AG04449 (cell line): ENCODE measurements around the gene PPP1CA.
A peak's percentile ranks its signal among the peaks of the same experiment; 100 is the strongest.

Experiments
- CTCF ChIA-PET: fragments of 350-600 bp; formaldehyde crosslinking; extraction: SDS; loops from one replicate; lab custom pipeline; 2021; ENCODE audit warnings: antibody characterized with exemption; lab: Yijun Ruan, JAX
- POLR2A ChIA-PET: fragments of 400-600, 350-600 bp; formaldehyde crosslinking; extraction: SDS; loops from one replicate; lab custom pipeline; 2020; ENCODE audit warnings: antibody characterized with exemption, inconsistent platforms; lab: Yijun Ruan, JAX
- DNase-seq: peaks from one replicate; pipeline ENCODE4 v3.0.0-alpha.2; 2010; ENCODE audit warnings: low read depth, low spot score
- H3K4me3 ChIP-seq: 2 replicates; pipeline ENCODE4 v1.5.1; 2011; ENCODE audit warnings: low read depth, mild to moderate bottlenecking, control low read depth, low read length
- CTCF ChIP-seq: IDR thresholded peaks from one replicate; pipeline ENCODE4 v1.5.1; 2011; ENCODE audit warnings: mild to moderate bottlenecking, moderate library complexity, low read length, control low read depth, inconsistent platforms; ENCODE audit not compliant: insufficient read depth; ENCODE audit errors: missing control alignments

PPP1CA gene

GRCh38 chr11:67393990-67394389 is 7.7 kb downstream of the PPP1CA start:
- ChIA-PET POLR2A (no interaction called here), CTCF (interaction anchor here (47.5 kb wide), 1 partner anchor 25 kb away, joined by 2108 read pairs; the partner anchor contains the start of genes CLCF1 and POLD4)
- TF ChIP-seq CTCF, result no peak

GRCh38 chr11:67393437-67393836 is 8.2 kb downstream of the PPP1CA start:
- no peak for TF ChIP-seq CTCF
- CTCF ChIA-PET, result interaction anchor here (47.5 kb wide), 1 partner anchor 24 kb away, joined by 2108 read pairs; the partner anchor contains the start of genes CLCF1 and POLD4
- no peak for DNase-seq
- POLR2A ChIA-PET, result no interaction called here
- H3K4me3 ChIP-seq, result no peak overlapping the region

More at GRCh38 chr11:67393990-67394389, 7.7 kb downstream of the PPP1CA start:
- no peak for DNase-seq
- H3K4me3 ChIP-seq, result no peak overlapping the region

- peak overlapping the region; percentile 95 for H3K4me3 ChIP-seq
- ChIA-PET CTCF (interaction anchor here (0.6 to 47.5 kb wide), 7 partner anchors 9 to 130 kb away, joined by 3 to 2108 read pairs (median 5); partner anchors contain the start of genes CLCF1, PITPNM1, POLD4 and PPP1CA), POLR2A (interaction anchor here (0.8 to 2.5 kb wide), 4 partner anchors 9 to 39 kb away, joined by 3 to 31 read pairs (median 4); partner anchors contain the start of genes POLD4 and PPP1CA)
- no peak for DNase-seq
- no peak for TF ChIP-seq CTCF
Measured at GRCh38 chr11:67392183-67392715, 9.4 kb downstream of the PPP1CA start.

- POLR2A ChIA-PET, result interaction anchor here (0.7 to 2.5 kb wide), 7 partner anchors 9 to 116 kb away, joined by 3 to 31 read pairs (median 3); partner anchors contain the start of genes POLD4 and PPP1CA
- DNase-seq, result no peak
- CTCF ChIA-PET, result interaction anchor here (0.6 to 47.5 kb wide), 8 partner anchors 10 to 130 kb away, joined by 3 to 2108 read pairs (median 4); partner anchors contain the start of genes CLCF1, PITPNM1, POLD4 and PPP1CA
- peak within 1 kb of the TSS; percentile 95 for H3K4me3 ChIP-seq
- no peak for TF ChIP-seq CTCF
Measured at GRCh38 chr11:67391304-67392182, 10.1 kb downstream of the PPP1CA start, which contains the start of gene RAD9A. Gene RAD9A (plus strand): TSS chr11:67391986. CDS start chr11:67392045, 59 bp downstream.

GRCh38 chr11:67390947-67391303 is 10.7 kb downstream of the PPP1CA start:
- POLR2A ChIA-PET, result interaction anchor here (0.9 to 2.5 kb wide), 3 partner anchors 11 to 74 kb away, joined by 3 to 31 read pairs (median 5); partner anchors contain the start of gene PPP1CA
- no peak for TF ChIP-seq CTCF
- no peak for DNase-seq
- CTCF ChIA-PET, result interaction anchor here (0.6 to 47.5 kb wide), 7 partner anchors 10 to 129 kb away, joined by 3 to 2108 read pairs (median 5); partner anchors contain the start of genes CLCF1, PITPNM1, POLD4 and PPP1CA
- peak overlapping the region; percentile 95 for H3K4me3 ChIP-seq

- no peak for DNase-seq
- TF ChIP-seq CTCF, result peak; percentile 63
- POLR2A ChIA-PET, result no interaction called here
- no peak overlapping the region for H3K4me3 ChIP-seq
- CTCF ChIA-PET, result interaction anchor here (17.4 to 47.5 kb wide), 3 partner anchors 9 to 48 kb away, joined by 310 to 2108 read pairs (median 2108); partner anchors contain the start of genes CLCF1, POLD4, PPP1CA and RAD9A
Measured at GRCh38 chr11:67389477-67389876, 12.2 kb downstream of the PPP1CA start.
